GM19238 (cell line): Measurements from ENCODE around the gene CHCHD5.

ENCODE experiments used
- DNase-seq: peaks from one replicate; pipeline ENCODE4 v3.0.0; 2011; ENCODE audit warnings: low spot score; ENCODE audit not compliant: insufficient read length

Gene CHCHD5

DNA sequence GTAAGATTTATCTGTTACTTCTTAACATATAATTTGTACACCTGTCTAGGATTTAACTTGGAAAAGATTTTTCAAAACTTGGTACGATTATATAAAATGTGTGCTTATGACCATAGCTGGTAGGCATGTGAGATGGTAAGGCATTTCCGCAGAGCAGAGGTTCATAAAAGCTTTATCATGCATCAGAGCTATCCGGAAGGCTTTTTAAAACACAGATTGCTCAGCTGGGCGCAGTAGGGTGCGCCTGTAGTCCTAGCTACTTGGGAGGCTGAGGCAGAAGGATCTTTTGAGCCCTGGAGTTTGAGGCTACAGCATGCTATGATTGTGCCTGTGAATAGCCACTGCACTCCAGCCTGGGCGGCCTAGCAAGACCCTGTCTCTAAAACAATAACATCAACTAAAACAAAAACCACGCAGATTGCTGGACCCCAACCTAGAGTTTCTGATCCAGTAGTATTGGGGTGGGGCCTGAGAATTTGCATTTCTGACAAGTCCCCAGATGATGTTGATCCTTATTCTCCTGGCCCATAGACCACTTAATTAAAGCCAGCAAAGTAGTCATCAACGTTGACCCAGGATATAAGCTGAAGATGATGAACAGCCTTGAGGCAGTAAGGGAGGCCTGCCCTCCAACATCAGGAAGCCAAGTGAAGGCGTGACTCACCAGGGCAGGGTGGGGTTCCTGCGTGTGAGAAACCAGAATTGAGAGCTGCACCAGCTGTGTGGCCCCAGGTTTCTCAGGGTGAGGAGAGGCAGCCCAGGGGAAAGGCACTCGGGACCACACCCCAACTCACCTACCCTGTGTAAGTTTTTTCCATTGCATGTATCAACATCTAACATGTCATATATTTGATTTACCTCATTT lies 39.7 kb downstream of the CHCHD5 start:
- no peak for DNase-seq

DNA sequence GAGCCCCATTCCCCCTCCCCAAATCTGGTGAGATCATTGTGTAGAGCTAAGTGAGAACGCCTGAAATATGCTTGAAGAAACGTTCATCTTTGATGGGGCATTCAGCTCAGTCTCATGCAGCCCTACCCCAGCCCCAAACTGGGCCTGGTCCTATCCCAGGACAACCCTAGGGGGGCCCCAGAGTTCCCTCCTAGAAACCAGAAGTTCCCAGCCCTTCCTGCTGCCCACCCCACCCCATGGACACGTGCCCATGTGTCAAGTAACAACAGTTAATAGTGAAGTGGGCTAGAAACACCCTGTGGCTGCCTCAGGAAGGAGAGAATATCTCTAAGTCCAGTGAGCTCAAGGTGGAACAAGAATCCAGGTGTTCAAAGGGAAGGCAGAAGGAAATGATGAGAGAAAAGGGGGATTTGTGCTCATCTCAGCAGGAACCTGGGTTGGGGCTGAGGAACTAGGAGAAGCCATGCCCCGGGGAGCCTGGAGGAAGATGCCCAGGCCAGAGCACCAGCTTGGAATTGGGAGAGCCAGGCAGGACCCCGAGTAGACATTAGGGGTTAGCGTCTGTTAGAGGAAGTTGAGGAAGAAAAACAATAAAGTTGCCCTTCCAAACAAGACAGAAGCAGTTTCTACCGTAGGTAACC lies 41.2 kb downstream of the CHCHD5 start:
- DNase-seq = no peak

DNA sequence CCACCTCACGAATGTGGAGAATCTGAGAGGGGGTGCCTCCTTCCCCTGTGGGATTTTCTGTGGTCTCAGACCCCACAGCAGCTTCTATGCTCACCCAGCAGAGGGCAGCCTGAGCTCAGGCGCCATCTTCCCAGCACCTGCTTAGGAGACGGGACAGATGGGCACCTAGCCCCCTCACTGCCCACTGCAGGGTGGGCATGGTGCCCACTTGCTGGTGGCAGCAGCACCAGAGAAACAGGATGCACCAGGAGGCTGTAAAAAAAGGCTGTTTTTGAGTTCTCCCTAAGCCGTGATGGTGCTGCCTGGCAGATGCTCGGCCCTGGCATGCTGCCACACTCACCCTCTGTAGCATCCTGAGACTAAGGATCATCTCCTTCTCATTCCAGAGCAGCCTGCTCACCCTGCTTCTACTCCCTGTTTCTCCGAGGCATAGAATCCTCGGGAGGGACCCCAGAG lies 42.2 kb downstream of the CHCHD5 start:
- DNase-seq = peak; percentile 32

DNA sequence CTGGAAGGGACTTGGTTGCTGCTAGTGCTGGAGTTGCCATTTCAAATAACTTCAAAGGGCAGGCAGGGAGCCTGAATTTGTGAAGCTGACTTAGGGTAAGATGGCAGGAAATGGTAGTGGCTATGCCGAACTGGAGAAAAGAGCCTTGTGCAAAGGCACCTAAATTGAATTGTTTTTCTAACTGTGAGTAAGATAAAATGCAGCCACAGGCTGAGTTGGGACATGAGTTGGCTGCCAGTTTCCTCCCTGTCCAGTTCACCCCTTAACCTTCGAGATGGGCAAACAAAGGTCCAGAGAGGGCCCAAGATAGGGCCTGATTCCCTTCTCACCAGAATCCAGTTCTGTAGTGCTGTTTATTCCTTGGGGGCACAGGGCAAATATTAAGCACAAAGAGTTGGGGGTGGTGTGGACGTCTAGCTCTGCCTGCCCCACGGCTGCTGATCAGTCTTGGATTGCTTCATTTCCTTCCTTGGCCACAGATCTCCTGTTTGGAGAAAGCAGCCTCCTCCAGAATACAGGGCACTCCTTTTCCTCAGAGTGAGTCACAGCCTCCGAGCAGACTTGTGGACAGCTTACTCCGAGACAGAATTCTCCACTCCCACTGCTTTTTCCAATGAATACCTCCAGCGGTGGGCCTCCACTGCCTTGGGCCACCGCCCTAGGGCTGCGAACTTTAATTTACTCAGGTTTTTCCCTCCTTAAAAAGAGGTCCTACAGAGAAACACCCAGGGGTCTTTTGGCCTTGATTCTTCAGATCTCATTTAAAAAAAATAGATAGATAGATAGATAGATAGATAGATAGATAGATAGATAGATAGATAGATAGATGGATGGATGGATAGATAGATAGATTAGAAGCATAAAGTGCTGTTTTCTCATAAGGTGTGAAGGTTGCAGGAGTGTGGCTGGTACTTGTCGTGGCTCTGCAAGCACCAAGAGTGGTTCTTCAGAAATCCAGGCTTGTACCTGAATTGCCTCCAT lies 42.9 kb downstream of the CHCHD5 start:
- DNase-seq = no peak

DNA sequence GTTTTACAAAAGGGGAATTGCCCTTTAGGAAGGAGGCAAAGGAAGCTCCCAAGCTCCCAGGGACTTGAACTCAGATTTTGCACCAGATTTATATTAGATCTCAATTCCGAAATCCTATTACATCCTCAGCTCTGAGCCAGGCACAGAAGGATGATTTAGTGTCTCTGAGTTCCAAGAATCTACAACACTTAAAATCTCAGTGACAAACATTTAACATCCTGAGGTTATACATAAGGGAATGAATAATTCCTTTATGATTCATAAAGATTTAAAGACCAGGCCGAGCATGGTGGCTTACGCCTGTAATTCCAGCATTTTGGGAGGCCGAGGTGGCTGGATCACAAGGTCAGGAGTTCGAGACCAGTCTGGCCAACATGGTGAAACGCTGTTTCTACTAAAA lies 44.8 kb downstream of the CHCHD5 start:
- DNase-seq = no peak

DNA sequence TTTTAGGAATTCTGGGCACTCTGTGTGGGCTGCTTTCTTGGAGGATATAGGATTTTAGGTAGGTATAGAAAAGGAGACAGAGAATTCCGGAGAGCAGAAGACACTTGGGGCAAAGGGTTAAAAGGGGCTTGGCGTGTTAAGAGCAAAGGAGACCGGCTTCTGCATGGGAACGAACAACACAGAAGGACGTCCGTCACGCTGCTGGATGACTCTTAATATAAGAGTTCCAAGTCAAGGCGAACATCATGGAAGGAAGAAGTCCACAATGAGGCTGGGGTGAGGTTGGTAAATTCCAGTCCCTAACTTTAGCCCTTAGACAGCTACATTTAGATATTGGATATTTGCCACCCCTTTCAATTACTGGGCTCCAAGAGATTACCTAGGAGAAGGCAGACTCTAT lies 45.4 kb downstream of the CHCHD5 start:
- DNase-seq = no peak

DNA sequence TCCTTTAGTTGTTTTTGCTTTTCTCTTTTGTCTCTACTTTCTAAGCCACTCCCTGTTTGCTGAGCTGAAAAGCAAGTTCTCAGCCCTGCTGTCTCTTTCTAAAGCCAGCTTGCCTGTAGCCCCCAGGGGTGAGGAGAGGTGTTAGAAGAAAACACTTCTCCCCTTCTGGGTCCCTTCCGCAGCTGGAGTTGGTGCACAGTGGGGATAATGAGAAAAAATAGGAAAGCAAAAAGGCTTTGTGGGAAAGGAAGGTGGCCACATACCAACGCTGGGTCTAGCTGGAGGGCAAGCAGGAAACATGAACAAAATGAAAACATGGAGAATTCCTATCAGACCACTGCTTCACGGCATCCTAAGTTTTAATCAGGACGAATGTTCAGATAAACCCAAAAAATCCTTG lies 45.9 kb downstream of the CHCHD5 start:
- no peak for DNase-seq

DNA sequence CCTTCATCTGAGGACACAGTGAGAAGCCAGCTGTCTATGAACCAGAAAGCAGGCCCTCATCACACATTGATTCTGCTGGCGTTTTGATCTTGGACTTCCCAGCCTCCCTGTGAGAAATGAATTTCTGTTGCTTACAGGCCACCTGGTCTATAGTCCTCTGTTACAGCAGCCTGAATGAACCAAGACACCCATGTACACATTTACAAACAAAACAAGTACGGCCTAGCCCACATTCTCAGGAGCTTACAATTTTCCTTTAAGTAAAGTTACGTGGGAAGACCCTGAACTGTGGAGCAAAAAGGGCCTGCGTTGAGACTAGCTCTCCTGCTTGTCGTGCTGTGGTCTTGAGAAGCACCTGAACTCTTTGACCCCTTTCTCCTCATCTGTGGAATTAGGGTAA lies 49.3 kb downstream of the CHCHD5 start:
- no peak for DNase-seq

DNA sequence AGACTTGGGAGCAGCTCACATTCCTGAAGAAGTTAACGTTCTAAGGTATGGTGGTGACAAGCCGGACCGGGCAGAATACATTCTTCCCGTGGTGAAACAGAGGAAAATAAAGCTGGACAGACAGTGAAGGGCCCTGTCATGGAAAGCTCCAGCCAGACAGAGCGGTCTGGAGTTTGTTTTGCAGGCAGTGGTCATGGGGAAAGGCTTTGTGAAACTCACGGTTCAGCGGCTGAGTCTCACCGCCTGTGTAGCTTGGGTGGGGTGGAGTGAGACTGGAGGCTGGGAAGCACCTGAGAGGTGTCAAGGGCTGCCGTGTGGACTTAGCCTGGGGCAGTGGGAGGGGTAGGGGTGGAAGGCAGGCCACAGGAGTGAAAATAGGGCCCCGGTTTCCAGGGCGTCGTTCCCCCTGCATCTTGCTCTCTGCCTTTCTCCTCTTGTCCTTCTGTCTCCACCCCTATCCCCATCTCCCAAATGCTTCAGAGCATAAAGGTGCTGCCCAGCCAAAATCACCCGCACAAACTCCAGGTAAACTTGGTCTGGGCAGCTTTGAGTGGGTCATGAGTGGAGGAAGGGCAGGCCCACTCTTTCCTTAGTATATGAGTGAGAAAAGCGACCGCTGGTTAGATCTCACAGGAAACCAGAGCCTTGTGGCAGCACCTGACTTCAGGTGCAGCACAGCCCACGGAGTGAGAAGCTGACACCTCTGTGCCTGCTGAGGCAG lies 49.9 kb downstream of the CHCHD5 start:
- DNase-seq = no peak

DNA sequence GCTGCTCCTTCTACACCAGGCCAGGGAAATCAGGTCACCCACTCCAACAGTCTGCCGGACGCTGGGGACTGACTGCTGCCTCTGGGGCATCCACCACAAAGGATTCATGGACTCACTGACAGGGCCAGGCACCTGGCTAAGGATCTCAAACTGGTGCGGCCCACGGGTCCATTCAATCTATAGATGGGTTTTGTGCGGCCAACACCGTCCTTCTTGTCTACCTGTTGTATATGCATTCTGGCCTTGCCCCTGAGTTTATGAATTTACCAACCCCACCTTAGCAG lies 50.4 kb downstream of the CHCHD5 start:
- no peak for DNase-seq

DNA sequence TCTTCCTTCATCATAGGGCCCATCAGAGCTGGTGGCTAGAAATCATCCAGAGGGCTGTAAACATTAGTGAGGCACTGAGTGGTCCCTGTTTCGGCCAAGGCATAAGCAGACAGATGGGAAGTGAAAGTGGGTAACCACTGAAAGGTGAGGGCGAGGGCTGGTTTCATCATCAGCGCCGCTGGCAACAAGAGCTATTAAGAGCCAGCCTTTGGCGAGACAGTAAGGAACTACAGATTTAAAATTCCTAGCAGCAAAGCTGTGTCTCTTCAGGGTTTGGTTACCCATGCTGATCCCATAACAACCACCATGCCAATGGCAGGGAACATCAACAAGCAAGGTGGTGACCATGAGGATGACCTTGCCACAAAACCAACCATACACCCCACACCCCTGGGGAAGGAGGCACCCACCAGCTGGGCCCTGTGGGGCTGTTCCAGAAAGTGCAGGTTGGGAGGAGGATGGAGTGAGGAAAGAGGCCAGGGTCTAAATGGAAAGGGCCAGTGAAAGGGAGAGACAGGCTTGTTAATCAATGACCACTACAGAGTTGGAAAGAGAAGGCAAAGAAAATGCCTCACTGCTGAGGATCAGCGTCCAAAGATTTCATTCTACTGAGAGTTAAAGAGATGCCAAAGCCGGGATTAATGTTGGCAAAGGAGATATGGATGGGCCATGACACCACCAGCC lies 52.3 kb downstream of the CHCHD5 start:
- peak; percentile 46 for DNase-seq

DNA sequence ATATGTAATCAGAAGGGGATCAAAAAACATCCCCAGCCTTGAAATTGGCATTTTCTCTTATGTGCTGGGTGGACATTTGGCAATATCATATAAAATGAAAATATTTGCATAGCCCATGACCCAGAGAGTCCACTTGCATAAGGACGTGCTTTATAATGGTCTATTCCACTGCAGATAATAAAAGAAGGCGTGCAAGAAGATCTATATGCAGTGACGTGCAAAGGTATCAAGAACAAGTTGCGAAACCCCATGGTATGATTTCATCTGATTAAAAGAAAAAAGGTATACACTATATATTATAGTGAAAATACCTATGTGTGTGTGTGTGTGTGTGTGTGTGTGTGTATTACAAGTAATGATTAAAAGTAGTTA lies 52.9 kb downstream of the CHCHD5 start:
- no peak for DNase-seq
